NCI-H2227 (cell line): ENCODE data around the gene CLRN2.
"Not testable (repeated sequence)": the region's sequence is repeated elsewhere in the genome, so short reads cannot be mapped to it uniquely, and the experiment has no call there.

Experiments used
- DNase-seq: peaks from one replicate; lab custom pipeline; 2025; ENCODE audit not compliant: unreplicated experiment; lab: John Stamatoyannopoulos, UW

The CLRN2 gene

DNA sequence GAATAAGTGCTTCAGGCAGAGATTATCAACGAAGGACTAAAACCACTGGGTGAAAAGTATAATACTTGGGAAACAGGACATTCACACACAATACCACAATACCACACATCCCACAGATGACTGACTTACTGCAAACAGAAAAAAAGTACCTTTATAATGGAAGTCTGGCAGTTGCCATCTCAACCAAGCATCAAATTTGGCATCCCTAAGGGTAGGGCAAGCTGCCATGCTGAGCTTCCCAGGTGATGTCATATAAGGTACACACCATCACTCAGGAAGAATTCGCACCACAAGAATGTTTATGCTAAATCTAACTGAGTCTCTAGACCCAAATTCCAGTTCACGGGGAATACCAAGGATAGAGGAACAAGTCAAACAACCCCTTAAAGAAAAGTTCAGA, 12.2 kb upstream of the CLRN2 start:
- DNase-seq, result no peak

DNA sequence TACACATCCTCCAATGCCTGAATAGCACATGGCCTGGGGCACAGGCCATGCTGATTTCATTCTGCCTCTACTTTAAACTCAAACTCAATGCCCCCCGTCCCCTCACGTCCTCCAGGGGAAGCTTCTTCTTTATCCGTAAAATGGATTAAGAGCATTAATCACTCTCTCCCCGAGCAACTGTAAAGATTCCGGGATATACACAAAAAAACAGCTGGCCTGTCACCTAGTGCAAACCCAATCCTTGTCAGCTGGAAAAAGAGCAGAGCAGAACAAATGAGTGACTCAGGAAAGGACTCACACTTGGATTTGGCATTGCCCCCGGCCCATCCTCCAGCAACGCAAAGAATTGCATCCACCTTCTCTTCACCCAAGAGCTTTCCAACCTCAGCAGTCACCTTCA, 10.9 kb upstream of the CLRN2 start:
- no peak for DNase-seq

DNA sequence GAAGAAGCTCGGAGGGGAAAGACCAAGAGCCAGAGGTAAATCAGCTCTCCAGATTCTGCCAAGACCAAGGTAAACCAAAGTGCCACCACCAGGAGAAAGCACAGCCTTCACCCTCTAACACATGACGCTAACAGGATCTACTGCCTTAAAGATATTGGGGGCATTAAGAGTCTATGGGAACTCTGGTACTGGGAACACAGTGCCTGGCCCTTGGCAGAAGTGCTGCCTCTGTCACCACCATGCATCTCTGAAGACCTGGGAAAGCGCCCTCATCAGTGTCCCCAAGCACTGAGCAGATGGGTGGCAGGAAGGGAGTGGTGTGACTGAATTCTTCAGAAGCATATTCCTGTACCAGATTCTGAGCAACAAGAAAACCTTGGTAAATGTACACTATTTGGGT, 4.4 kb upstream of the CLRN2 start:
- no peak for DNase-seq

DNA sequence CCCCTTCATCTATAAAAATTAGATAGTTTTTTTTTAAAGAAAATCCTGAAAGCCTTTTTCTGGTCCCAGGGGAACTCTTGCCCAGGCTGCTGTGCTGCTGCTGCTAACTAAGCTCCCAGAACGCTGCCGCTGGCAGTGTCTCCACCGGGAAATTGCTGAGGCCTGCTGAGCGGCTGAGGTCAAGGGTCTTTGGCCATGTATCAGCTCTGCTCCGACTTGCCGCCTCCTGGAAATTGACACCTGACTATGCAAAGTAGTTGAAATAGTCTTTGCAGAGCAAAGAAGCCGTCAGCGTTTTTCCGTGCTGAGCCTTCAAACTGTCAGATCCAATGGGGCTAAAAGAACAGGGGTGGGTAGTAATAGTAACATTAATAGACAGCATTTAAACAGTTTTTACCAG, 3.9 kb upstream of the CLRN2 start:
- DNase-seq, result peak; percentile 13

DNA sequence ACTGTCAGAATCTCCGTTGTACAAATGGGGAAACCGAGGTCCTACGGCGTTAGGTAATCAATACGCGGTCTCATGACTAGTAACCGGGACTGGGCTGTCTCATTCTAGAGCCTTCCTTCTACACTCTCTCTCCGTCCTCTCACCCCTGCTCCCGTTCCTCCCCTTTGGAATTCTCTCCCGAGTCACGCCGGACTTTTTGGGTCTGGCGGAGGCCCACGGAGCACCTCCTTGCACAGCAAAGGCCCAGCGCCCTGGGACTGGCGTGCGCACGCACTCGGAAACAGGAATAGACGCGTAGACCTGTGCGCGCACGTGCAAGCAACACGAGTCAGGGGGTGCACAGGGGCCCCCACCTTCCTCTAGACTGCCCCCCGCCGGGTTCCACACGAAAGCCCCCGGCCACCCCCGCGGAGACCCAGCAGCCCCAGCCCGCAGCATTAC, 3.4 kb upstream of the CLRN2 start:
- DNase-seq, result peak; percentile 60

DNA sequence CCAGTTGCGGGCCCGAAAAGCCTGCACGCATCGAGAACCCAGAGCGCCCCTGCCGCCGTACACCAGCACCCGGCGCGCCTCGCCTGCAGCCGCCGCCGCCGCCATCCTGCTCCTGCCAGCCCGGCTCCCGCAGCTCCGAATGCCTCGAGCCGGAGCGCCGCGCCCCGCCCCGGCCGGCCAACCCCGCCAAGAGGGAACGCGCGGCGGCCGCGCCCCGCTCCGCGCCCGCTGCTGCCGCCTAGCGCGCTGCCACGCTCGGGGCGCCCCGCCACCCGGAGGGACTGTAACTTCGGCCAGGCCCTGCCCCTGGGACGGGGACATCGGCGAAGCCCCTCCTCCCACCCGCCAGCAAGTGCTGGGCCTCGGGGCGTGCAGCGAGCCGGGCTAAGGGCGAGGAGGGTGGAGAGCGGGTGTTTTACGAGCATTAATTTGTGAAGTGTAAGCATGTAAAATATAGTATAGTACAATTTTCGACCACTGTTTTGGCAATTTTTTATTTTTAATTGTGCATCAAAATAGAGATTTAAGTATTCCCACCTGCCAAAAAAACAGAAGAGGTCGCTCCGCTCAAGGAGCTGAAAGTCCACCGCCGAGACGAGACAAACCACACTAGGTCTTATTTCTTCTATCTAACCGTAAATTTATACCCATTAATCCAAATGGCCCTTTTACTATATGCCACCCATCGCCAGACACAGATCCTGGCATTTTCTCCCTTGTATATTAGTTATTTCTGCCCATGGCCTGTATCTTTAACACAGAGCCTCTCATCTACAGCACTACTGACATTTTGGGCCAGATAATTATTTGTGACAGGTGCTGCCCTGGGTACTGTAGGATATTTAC, 2.8 kb upstream of the CLRN2 start, which contains the start of gene QDPR:
TSS of gene QDPR (minus strand) at position 141 of the 846 bp plus-strand sequence. CDS start at position 105, 36 bp downstream.
- peak; percentile 79 for DNase-seq

DNA sequence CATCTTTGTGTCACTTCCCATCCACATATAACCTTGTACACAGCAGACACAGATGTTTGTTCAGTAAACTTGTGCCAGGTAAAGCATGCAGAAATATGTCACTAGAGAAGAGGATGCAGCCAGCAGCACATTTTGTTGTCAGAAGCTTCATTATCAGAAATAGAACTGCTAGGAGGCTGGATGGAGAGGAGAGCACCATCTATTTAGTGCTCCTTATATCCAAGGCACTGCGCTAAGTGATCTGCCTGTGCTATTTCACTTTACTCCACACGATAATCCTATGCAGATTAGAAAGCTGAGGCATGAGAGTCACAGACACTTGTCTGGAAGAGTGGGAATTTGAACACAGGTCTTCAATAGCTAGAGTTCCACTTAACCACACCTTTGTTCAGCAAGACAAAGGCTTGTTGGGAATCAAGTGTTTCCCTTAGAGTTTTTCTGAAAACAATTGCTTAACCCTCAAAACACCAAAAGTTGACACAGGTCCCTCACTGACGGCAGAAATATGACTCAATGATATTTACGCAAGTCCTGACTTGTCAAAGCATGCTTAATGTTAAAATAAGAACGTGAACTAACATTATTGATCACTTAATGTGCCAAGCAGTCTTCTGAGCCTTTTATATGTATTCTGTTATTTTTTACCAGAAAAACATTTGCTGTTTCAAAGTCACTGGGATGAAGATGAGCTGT, 1.8 kb upstream of the CLRN2 start:
- no peak for DNase-seq

DNA sequence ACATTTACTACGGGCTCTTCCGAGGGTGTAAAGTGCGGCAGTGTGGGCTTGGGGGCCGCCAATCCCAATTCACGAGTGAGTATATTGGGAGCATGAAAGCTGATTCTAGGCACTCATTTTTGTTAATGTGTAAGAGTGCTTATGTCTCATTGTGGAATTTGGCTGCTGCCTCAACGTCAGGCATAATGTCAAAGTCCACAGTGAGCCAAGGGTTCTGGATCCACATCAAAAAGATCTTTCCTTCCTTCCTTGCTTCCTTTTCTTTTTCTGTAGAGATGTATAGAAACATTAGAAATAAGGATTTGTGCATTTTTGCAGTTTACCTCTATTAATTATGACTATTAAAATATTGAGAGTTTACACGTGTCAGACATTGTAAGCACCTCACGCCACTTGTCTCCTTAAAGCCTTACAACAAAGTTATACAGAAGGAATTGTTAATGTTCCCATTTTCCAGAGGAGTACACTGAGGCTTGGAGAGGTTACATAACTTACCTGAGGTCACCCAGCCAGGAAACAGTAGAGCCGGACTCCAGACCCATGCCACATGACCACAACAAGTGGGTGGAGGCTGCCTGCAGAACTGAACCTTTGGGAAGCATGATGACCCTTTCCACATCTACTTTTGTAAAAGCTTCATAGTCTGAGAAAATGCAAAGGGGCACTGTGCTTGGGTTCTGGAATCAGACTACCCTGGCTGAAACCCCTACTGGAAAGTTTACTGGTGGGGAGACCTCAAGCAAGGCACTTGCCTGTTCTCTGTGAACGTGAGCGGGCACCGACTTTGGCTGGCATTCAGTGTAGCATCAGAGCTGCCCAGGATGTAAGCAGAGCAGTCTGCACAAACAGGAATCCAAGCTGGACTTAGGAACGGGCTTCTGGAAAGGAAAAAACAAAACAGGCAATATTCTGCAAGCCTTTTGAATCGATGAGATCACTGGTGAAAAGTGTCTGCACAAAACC, 761 bp downstream of the CLRN2 start:
- DNase-seq, result no peak

DNA sequence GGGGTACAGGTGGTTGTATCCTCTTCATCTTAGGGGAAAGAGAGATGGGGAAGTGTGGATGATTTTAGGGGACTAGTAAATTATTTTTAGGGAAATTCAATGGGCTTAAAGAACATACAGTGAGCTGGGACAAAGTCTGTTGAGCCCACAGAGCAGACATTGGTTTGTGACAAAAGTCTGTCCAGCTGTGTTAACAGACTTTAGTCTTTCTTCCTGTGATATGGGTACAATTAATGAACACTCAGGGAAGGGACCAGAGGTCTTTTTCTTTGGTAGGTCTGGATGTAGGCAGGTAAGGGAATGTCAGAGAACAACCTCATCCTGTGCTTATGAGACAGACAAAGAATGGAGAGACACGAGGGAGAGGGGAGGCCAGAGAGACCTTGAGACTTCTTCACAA, 2.0 kb downstream of the CLRN2 start:
- no peak for DNase-seq

DNA sequence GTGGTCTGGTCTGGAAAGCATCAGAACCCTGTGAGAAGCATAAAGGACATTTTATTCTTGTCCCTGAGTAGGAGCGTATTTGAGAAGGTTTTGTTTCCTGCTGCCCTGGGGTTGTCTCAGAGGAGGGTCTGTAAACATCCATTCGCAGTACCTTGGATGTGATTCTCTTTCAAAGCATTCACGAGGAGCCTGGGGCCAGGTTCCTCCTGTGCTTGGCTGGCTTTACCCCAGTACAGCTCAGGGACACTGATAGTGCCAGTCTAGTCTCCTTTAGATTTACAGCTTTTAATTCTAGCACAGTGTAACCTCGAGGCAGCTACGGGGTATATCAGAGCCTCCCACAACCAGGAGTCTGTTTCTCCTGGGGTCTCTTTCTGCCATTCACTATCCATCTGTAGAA, 2.7 kb downstream of the CLRN2 start:
- no peak for DNase-seq

DNA sequence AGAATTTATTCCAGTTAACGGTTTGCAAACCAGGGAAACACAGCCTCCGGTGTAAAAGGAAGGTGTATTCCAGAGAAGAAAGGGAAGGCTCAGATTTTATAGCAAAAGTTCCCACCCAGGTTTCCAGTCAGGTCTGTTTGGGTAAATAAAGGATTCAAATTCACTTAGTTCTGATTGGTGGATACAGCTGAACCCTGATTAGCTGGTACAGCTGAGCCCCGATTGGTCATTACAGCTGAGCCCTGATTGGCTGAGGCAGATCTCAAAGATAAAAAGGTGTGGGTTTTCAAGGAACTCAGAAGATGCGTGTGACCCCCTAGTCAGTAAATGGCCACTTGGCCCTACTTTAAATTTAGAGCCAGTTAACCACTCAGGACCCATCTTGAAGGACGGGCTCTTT, 6.6 kb downstream of the CLRN2 start:
- DNase-seq, result no peak

DNA sequence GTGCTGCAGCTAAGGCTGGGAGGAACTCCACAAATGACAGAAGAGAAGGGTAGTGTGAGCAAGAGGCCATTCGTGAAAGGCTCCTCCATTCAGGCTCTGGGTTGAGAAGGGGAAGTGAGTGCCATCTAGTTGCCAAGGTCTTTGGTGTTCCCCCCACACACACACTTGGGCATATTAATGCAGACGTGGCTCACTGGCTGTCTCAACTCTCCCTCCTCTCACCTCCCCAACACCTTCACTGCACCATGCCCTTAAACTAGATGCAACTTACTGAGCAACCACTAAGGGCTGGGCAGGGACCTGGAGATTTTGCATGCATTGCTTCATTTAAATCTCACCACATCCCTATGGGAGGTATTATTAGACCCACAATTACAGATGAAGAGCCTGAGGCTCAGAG, 8.7 kb downstream of the CLRN2 start:
- DNase-seq, result no peak

DNA sequence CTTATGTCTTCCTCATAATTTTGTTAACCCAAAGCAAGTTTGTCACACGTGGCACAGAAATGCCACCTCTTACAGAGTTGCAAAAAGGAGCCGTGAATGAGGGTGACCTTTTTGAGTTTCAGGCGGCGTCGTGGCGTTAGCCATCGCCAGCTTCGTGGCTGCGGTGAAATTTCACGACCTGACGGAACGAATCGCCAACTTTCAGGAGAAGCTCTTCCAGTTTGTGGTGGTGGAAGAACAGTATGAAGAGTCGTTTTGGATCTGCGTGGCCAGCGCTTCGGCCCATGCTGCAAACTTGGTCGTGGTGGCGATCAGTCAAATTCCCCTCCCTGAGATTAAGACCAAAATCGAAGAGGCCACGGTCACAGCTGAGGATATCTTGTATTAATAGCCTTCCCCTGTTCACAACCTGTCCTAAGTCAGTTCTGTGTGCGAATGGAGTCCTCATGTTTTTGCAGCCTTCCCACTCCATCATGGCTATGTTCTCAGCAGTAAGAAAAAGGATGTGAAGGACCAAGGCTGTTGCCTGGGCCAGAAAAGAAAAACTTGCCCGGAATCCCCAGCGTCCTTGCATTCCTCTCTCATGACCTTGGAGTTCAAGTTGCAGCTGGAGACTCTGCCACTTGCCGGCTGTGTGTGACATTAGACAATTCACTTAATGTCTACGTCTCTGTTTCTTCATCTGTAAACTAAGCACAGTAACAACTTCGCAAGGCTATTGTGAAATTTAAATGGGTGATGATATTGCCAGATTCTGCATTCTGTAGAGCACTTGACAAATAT, 11.9 kb downstream of the CLRN2 start:
- no peak for DNase-seq

DNA sequence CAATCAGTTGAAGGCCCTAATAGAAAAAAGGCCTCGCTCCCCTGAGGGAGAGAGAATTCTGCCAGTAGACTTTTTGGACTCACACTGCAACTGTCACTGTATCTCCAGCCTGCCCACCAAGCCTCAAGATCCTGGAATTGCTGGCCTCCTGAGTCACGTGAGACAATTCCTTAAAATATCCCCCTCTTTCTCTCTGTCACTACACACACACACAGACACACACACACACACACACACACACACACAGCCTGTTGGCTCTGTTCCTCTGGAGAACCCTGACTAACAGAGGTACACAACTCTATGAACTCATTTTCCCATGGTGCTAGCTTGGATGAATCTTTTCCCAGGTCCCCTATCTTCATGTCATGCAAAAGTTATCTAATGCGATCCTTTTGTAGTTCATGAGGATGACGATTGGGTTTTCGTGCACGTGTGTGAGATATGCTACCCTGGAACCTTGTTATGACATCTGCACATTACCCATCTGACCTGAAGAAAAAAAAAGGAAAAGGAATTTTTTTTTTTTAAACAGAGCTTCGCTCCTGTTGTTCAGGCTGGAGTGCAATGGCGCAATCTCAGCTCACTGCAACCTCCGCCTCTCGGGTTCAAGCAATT, 13.7 kb downstream of the CLRN2 start:
- no peak for DNase-seq

DNA sequence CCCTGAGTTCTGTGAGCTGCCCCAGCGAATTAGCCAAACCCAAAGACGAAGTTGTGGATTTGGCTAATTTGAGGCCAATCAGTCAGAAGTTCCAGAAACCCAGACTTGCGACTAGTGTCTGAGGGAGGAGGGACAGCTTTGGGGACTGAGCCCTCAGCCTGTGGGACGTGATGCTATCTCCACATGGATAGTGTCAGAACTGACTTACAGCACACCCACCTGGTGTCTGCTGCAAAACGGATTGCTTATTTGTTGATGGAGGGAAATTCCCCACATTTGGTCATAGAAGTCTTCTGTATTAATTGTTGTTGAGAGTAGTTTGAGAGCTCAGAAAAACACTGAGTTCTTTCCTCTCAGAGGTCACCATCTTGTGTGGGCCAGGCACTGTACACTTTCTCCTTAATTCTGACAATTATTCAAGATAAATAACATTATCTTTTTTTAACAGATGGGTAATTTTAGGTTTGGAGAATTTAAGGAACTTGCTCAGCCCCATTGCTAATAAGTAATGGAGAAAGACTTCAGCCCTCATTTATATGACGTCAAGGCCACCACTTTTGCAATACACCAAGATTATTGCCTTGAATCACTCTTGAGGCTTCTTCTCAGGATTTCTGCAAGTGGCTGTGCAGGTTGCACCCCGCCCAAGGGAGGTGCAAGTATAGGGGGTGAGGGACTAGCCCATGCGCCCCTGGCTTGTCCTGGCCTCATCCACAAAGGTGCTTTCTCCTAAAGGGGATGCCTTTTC, 16.7 kb downstream of the CLRN2 start:
- DNase-seq, result no peak

DNA sequence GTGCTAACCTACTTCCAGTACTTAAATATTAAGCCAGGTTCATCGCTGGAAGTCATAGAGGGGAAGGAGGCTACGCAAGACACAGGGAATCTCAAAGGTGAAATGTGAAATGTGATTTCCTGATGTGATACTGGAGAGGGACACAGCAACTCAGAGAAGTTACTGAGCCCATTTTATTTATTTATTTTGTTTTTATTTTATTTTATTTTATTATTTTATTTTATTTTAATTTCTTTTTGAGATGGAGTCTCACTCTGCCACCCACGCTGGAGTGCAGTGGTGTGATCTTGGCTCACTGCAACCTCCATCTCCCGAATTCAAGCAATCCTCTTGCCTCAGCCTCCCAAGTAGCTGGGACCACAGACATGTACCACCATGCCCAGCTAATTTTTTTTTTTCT, 19.7 kb downstream of the CLRN2 start:
- no peak for DNase-seq

DNA sequence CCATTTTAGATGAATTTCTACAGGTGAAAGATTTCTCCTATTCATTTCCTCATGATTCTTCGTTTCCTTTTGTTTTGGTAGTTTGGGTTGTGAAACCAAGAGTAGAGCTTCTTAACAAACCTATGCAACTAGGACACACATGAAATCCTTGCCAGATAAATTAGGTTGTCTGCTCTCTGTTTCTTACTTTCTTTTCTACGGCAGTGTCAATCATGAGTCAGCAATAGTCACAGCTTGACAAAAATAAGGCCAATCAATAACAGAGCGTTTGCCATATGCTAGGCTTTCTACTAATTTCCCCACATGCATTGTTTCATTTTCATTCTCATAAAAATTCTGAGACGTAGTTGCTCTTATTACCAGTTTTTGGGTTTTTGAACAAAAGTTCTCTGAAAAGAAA, 20.3 kb downstream of the CLRN2 start:
- DNase-seq, result no peak

DNA sequence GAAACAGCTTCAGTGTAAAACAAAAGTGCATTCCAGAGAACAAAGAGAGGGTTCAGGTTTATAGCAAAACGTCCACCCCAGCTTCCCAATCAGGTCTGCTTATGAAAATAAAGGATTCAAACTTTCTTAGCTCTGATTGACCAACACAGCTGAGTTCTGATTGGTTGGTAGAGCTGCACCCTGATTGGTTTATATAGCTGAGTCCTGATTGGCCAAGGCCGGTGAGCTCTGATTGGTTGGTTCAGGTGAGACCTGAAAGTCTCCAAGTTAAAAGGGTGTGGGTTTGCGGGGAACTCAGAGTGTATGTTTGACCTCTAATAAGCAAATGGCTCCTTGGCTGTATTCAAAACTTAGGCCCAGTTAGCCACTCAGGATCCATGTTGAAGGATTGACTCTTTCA, 20.9 kb downstream of the CLRN2 start:
- DNase-seq, result no peak

DNA sequence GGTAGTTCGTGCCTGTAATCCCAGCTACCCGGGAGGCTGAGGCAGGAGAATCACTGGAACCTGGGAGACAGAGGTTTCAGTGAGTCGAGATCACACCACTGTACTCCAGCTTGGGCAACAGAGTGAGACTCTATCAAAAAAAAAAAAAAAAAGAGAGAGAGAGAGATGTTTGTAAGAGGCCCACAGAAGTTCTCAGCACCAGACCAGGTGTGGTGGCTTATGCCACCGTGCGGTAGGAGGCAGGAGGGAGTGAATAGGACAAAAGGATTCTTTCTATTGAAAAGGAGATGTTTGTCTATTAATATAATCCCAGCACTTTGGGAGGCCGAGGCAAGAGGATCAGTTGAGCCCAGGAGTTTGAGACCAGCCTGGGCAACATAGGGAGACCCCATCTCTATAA, 22.1 kb downstream of the CLRN2 start:
- DNase-seq, result not testable (repeated sequence)
